GM13977 (cell line): ENCODE data around the gene TEX22.

Source experiments
- DNase-seq: peaks from one replicate; pipeline ENCODE4 v3.0.0; 2012; ENCODE audit warnings: low spot score
- in situ Hi-C: fragments of 300-500 bp; cut with MboI; formaldehyde crosslinking; loops from one replicate; pipeline ENCODE4 v1.12.0; 2022; ENCODE audit warnings: low sequenced_read_pairs, low pct_unique_long_range_greater_than_20kb, mixed read lengths, inconsistent platforms; ENCODE audit not compliant: unreplicated experiment
- TF ChIP-seq, protein P1 (sequence below): IDR thresholded peaks from 2 replicates; pipeline ENCODE4 v1.5.1; 2012; ENCODE audit warnings: mild to moderate bottlenecking, control low read depth; ENCODE audit not compliant: insufficient read depth; ENCODE audit errors: extremely low read depth, missing control alignments

The TEX22 gene

DNA sequence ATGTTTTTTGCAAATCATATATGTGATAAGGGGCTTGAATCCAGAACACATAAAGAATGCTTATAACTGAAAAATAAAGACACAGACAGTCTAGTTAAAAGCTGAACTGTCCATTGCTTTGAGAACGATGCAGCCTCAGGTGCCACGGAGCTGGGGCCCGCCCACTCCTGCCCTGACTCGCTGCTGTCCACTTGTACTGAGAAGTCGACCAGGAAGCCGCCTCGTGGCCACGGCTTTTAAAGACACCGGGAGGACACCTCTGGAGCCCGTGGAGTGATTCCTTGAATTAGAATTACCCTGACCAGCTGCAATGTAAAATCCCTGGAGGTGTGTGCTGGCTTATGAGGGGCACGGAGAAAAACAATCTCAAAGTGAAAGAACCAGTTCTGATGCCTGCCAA lies 23.9 kb upstream of the TEX22 start:
- no peak for DNase-seq
- in situ Hi-C loops: loop anchor here (10.0 kb wide), 1 partner anchor 120 kb away; the partner anchor contains the start of gene TEDC1
- TF ChIP-seq, protein P1, sequence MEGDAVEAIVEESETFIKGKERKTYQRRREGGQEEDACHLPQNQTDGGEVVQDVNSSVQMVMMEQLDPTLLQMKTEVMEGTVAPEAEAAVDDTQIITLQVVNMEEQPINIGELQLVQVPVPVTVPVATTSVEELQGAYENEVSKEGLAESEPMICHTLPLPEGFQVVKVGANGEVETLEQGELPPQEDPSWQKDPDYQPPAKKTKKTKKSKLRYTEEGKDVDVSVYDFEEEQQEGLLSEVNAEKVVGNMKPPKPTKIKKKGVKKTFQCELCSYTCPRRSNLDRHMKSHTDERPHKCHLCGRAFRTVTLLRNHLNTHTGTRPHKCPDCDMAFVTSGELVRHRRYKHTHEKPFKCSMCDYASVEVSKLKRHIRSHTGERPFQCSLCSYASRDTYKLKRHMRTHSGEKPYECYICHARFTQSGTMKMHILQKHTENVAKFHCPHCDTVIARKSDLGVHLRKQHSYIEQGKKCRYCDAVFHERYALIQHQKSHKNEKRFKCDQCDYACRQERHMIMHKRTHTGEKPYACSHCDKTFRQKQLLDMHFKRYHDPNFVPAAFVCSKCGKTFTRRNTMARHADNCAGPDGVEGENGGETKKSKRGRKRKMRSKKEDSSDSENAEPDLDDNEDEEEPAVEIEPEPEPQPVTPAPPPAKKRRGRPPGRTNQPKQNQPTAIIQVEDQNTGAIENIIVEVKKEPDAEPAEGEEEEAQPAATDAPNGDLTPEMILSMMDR: no peak

- no peak for DNase-seq
- TF ChIP-seq, protein P1: no peak
- in situ Hi-C loops: loop anchor here (10.0 kb wide), 1 partner anchor 119 kb away; the partner anchor contains the start of gene TEDC1
These were observed 22.7 kb upstream of the TEX22 start for GRCh38 chr14:105375635-105376057.

DNA sequence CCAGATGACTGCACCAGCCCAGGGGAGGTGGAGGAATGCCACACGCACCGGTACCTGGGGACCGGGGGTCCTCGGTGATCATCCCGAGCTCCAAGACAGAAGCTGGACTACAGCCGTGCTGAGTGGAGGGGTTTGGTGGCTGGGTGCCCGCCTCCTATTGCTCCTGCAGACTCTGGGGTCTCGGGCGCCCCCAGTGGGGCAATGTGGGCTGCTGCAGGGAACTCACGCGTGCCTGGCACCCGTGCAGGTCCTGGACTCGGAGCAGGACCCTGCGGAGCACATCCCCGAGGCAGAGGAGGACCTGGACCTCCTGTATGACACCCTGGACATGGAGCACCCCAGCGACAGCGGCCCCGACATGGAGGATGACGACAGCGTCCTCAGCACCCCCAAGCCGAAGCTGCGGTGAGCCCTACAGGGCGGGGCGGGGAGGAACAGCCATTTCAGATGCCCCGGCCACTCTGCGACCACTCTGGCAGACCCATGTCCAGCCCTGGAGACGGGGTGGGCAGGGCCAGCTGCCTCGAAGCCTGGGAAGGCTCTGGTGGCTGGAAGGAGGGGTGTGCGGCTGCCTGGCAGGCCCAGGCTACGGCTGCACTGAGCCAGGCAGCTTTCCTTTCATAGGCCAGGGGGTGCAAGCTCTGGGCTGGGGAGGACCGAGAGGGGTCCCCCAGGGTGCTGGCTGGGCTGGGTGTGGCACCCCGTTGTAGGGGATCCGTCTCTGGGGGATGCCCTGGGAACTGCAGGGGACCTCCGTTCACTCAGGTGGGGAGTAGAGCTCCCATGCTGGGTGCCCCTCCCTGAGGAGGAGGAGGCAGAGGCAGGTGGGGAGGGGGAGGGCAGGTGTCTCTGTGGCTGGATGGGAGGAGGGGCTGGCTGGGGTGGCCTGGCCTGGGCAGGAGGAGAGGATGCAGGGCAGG lies 21.6 kb upstream of the TEX22 start:
- DNase-seq: no peak
- in situ Hi-C loops: loop anchor here (10.0 kb wide), 1 partner anchor 118 kb away; the partner anchor contains the start of gene TEDC1

DNA sequence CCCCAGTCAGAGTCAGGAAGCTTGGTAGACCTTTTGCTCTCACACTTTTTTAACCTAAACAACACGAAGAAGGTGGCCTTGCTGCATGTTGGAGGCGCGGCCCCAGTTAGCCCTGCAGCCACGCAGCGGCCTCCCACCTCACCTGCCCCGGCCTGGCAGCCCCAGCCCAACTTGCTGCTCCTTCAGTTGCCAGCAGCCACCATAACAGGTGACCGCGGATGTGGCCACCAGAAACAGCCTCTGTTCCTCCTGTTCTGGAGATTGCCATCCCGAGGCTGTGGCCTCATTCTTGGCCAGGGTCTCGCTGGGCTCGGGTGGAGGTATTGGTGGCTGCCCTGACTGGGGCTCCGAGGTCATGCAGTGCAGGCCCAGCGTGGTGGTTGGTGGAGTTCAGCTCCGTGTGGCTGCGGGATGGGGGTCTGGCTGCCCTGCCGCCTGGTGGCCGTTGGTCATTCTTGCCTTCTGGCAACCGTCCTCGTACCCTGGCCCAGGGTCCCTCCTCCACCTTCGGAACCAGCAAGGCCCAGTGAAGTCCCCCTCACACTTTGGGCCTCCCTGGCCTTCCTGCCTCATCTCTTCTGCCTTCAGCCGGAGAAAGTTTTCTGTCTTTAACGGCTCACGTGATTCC lies 20.7 kb upstream of the TEX22 start:
- TF ChIP-seq, protein P1: no peak
- in situ Hi-C loops: loop anchor here (10.0 kb wide), 1 partner anchor 117 kb away; the partner anchor contains the start of gene TEDC1
- DNase-seq: no peak

More for the DNA sequence above, 21.6 kb upstream of the TEX22 start:
- TF ChIP-seq, protein P1: no peak

DNA sequence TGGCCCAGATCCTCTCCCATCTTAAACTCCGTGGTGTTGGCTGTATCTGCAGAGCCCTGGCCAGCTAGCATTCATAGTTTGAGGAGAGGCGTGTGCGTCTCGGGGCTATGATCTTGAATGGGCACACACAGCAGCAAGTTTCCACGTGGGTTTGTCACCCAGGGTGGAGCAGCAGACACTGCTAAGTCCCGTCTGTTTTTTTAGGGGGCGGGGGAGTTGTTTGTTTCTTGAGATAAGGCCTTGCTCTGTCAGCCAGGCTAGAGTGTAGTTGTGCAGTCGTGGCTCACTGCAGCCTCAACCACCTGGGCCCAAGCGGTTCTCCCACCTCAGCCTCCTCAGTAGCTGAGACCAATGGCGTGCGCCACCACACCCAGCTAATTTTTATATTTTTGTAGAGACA lies 20.1 kb upstream of the TEX22 start:
- TF ChIP-seq, protein P1: no peak
- no peak for DNase-seq
- in situ Hi-C loops: loop anchor here (10.0 kb wide), 1 partner anchor 117 kb away; the partner anchor contains the start of gene TEDC1

- in situ Hi-C loops: loop anchor here (10.0 kb wide), 1 partner anchor 116 kb away; the partner anchor contains the start of gene TEDC1
- TF ChIP-seq, protein P1: no peak
- no peak for DNase-seq
These were observed 19.3 kb upstream of the TEX22 start for GRCh38 chr14:105378873-105379685.
